Stimulated activated naive CD8-positive, alpha-beta T cell treated with anti-CD3 and anti-CD28 coated beads, Interleukin-15, Interleukin-2, amounts not matched to agents 100 ng/mL and 50 ng/mL, for 24 hours (primary cell): ENCODE results near the gene TGFBR3L.

Experiments
- H3K27ac Mint-ChIP-seq: one replicate; pipeline ENCODE4 v1.8.0; 2021; ENCODE audit warnings: mild to moderate bottlenecking, mixed read lengths
- H3K27me3 Mint-ChIP-seq: one replicate; pipeline ENCODE4 v1.8.0; 2021; ENCODE audit warnings: mixed read lengths
- H3K36me3 Mint-ChIP-seq: one replicate; pipeline ENCODE4 v1.8.0; 2021; ENCODE audit warnings: low read depth, mixed read lengths
- H3K4me1 Mint-ChIP-seq: one replicate; pipeline ENCODE4 v1.8.0; 2021; ENCODE audit warnings: low read depth, mixed read lengths
- H3K4me3 Mint-ChIP-seq: one replicate; pipeline ENCODE4 v1.8.0; 2021; ENCODE audit warnings: mild to moderate bottlenecking, mixed read lengths
- H3K9me3 Mint-ChIP-seq: one replicate; pipeline ENCODE4 v1.8.0; 2021; ENCODE audit warnings: mixed read lengths

Gene TGFBR3L

GRCh38 chr19:7907122-7907521, 7.5 kb upstream of the TGFBR3L start:
- no peak overlapping the region for H3K4me3 Mint-ChIP-seq
- H3K9me3 Mint-ChIP-seq = no peaks in the 10 kb centered on the region
- peaks cover 27% of the 10 kb centered on the region for H3K4me1 Mint-ChIP-seq
- H3K27me3 Mint-ChIP-seq = no peaks in the 10 kb centered on the region
- no peak overlapping the region for H3K27ac Mint-ChIP-seq
- peaks cover 11% of the 10 kb centered on the region for H3K36me3 Mint-ChIP-seq

GRCh38 chr19:7907544-7907943, 7.1 kb upstream of the TGFBR3L start:
- Mint-ChIP-seq H3K4me1 (peaks cover 24% of the 10 kb centered on the region), H3K4me3 (no peak overlapping the region), H3K27ac (no peak overlapping the region), H3K36me3 (peaks cover 12% of the 10 kb centered on the region), H3K27me3 (no peaks in the 10 kb centered on the region), H3K9me3 (no peaks in the 10 kb centered on the region)

DNA sequence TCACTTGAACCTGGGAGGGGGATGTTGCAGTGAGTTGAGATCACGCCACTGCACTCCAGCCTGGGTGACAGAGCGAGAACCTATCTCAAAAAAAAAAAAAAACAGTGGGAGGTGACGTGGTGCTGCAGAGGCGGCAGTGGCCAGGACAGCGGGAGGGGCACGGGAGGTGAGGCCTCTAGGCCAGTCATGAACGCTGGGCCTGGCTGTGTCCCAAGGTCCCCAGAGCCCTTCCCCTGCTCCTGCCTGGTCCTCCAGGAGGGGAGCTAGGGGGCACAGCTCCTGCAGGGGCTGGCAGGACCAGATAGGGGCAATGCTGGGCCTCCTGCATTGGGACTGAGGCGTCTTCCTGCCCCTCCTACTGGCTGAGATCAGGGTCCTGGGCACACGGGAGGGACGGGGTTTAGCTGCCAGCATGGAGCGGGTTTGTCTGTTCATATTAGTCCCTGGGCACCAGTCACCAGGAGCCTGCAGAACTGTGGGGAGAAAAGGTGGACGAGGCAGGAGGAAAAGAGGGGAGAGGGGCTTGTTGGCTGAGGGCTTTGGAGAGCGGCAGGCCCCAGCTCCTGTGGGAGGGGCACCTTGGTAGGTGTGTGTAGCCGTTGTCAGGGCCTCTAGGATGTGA, 6.4 kb upstream of the TGFBR3L start:
- Mint-ChIP-seq H3K4me3 (no peak overlapping the region), H3K36me3 (peaks cover 17% of the 10 kb centered on the region), H3K4me1 (peaks cover 18% of the 10 kb centered on the region), H3K27ac (no peak overlapping the region), H3K9me3 (no peaks in the 10 kb centered on the region), H3K27me3 (no peaks in the 10 kb centered on the region)

- H3K4me1 Mint-ChIP-seq = peaks cover 13% of the 10 kb centered on the region
- no peaks in the 10 kb centered on the region for H3K27me3 Mint-ChIP-seq
- no peaks in the 10 kb centered on the region for H3K9me3 Mint-ChIP-seq
- H3K36me3 Mint-ChIP-seq = peaks cover 17% of the 10 kb centered on the region
- no peak overlapping the region for H3K27ac Mint-ChIP-seq
- H3K4me3 Mint-ChIP-seq = no peak overlapping the region
These were observed 5.7 kb upstream of the TGFBR3L start for GRCh38 chr19:7908742-7909461.

DNA sequence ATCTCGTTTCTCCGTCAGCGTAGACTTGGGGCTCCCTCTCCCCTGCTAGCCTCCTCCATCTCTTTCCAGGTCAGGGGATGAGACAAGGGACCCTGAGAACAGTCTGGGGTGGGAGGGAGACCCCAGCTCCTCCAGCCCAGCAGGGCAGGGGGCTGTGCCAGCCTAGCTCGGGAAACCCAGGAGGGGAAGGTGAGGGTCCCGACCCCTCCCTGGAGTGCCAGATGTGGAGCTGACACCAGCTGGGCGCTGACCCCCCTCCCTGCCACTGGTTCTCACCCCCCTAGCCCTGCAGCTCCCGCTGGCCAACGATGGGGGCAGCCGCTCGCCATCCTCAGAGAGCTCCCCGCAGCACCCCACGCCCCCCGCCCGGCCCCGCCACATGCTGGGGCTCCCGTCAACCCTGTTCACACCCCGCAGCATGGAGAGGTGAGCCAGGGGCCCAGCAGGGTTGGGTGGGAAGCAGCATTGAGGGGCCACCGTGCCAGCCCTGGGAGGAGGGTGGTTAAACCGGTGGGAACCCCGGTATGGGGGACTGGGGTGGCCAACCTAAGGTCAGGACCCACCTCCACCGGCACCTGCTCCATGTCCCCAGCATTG, 5.1 kb upstream of the TGFBR3L start:
- Mint-ChIP-seq H3K4me3 (no peak overlapping the region), H3K27me3 (peaks cover 2% of the 10 kb centered on the region), H3K36me3 (peaks cover 17% of the 10 kb centered on the region), H3K4me1 (peaks cover 11% of the 10 kb centered on the region), H3K9me3 (no peaks in the 10 kb centered on the region), H3K27ac (no peak overlapping the region)

DNA sequence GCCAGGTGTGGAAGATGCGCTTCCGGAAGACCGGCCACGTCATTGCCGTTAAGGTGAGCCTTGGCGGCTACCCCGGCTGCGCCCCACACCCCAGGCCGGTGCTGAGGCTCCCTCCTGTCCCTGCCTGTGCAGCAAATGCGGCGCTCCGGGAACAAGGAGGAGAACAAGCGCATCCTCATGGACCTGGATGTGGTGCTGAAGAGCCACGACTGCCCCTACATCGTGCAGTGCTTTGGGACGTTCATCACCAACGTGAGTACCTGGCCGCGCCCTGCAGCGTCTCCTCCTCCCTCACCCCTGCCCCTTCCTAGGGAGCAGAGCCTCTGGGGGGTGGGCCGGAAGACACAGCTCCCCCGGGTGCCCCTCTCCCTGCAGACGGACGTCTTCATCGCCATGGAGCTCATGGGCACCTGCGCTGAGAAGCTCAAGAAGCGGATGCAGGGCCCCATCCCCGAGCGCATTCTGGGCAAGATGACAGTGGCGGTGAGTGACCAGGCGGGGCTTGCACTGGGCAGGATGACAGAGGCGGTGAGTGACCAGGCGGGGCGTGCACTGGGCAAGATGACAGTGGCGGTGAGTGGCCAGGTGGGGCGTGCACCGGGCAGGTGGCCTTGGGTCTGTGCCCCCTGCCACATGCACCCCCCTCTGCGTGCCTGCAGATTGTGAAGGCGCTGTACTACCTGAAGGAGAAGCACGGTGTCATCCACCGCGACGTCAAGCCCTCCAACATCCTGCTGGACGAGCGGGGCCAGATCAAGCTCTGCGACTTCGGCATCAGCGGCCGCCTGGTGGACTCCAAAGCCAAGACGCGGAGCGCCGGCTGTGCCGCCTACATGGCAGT, 4.1 kb upstream of the TGFBR3L start:
- no peaks in the 10 kb centered on the region for H3K9me3 Mint-ChIP-seq
- H3K27ac Mint-ChIP-seq = no peak overlapping the region
- H3K4me1 Mint-ChIP-seq = peaks cover 5% of the 10 kb centered on the region
- no peak overlapping the region for H3K4me3 Mint-ChIP-seq
- peaks cover 12% of the 10 kb centered on the region for H3K27me3 Mint-ChIP-seq
- peaks cover 17% of the 10 kb centered on the region for H3K36me3 Mint-ChIP-seq

GRCh38 chr19:7911508-7912143, 3.0 kb upstream of the TGFBR3L start:
- Mint-ChIP-seq H3K9me3 (no peaks in the 10 kb centered on the region), H3K4me3 (no peak overlapping the region), H3K4me1 (peaks cover 7% of the 10 kb centered on the region), H3K36me3 (peaks cover 17% of the 10 kb centered on the region), H3K27ac (no peak overlapping the region), H3K27me3 (peaks cover 16% of the 10 kb centered on the region)

DNA sequence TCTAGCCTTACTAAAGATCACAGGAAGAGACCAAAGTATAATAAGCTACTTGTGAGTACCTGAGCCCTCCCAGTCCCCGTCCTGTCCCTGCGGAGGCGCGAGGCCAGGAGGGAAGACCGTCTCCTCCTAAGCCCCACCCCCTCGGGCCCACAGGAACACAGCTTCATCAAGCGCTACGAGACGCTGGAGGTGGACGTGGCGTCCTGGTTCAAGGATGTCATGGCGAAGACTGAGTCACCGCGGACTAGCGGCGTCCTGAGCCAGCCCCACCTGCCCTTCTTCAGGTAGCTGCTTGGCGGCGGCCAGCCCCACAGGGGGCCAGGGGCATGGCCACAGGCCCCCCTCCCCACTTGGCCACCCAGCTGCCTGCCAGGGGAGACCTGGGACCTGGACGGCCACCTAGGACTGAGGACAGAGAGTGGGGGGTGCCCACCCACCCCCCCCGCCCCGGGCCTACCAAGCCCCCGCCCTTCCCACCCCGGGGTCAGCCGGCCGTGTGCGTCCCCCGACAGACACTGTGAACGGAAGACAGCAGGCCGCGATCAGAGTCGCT, 2.4 kb upstream of the TGFBR3L start:
- no peak overlapping the region for H3K27ac Mint-ChIP-seq
- H3K9me3 Mint-ChIP-seq = no peaks in the 10 kb centered on the region
- no peak overlapping the region for H3K4me3 Mint-ChIP-seq
- peaks cover 11% of the 10 kb centered on the region for H3K4me1 Mint-ChIP-seq
- H3K27me3 Mint-ChIP-seq = peaks cover 20% of the 10 kb centered on the region
- H3K36me3 Mint-ChIP-seq = peaks cover 17% of the 10 kb centered on the region

DNA sequence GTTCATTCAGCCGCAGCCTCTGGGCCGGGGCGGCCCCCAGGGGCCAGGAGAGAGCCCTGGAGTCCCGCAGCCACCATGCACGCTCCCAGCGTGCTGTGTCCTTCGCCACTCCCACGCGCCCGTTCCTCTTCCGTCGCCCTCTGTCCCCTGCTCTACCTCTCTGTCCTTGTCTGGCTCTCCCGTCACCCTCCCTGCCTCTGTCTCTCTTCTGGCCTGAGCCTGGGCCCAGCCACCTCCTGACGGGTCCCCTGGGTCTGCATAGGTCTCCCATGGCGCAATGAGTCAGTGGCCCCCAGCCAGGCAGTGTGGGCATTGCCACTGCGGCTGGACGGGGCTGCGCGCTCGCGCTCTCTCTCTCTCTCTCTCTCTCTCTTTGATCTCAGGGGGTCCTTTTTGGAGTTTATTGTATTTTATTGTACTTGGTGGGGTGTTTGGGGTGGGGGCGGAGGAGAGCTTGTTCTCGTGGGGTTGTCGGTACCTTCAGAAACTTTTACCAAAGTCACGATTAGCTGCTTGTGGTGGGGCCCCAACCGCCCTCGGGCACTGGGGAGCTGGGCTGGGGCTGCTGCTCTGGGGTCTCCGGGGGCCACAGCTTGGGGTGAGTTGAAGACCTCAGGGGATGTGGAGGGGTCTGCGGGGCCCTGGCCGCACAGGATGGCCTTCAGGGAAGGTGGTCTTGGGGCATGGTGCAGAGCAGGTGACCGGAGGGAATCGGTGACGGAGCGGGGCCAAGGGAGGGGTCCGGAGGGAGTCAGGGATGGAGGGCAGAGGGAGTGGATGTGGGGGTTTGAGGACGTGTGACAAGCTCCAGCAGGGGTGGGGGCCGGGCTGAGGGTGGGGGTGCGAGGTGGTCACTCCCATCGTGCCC, 1.7 kb upstream of the TGFBR3L start:
- H3K4me3 Mint-ChIP-seq = no peak overlapping the region
- H3K27me3 Mint-ChIP-seq = peaks cover 21% of the 10 kb centered on the region
- no peaks in the 10 kb centered on the region for H3K9me3 Mint-ChIP-seq
- H3K4me1 Mint-ChIP-seq = peaks cover 13% of the 10 kb centered on the region
- H3K36me3 Mint-ChIP-seq = peaks cover 17% of the 10 kb centered on the region
- no peak overlapping the region for H3K27ac Mint-ChIP-seq

GRCh38 chr19:7913652-7914051, 978 bp upstream of the TGFBR3L start:
- Mint-ChIP-seq H3K4me3 (no peak overlapping the region), H3K9me3 (no peaks in the 10 kb centered on the region), H3K4me1 (peaks cover 20% of the 10 kb centered on the region), H3K27me3 (peaks cover 28% of the 10 kb centered on the region), H3K36me3 (peaks cover 17% of the 10 kb centered on the region), H3K27ac (no peak overlapping the region)

- H3K27ac Mint-ChIP-seq = no peak overlapping the region
- peaks cover 20% of the 10 kb centered on the region for H3K4me1 Mint-ChIP-seq
- H3K9me3 Mint-ChIP-seq = no peaks in the 10 kb centered on the region
- H3K36me3 Mint-ChIP-seq = peaks cover 17% of the 10 kb centered on the region
- peaks cover 28% of the 10 kb centered on the region for H3K27me3 Mint-ChIP-seq
- H3K4me3 Mint-ChIP-seq = no peak overlapping the region
These were observed 531 bp upstream of the TGFBR3L start for GRCh38 chr19:7914099-7914498.

DNA sequence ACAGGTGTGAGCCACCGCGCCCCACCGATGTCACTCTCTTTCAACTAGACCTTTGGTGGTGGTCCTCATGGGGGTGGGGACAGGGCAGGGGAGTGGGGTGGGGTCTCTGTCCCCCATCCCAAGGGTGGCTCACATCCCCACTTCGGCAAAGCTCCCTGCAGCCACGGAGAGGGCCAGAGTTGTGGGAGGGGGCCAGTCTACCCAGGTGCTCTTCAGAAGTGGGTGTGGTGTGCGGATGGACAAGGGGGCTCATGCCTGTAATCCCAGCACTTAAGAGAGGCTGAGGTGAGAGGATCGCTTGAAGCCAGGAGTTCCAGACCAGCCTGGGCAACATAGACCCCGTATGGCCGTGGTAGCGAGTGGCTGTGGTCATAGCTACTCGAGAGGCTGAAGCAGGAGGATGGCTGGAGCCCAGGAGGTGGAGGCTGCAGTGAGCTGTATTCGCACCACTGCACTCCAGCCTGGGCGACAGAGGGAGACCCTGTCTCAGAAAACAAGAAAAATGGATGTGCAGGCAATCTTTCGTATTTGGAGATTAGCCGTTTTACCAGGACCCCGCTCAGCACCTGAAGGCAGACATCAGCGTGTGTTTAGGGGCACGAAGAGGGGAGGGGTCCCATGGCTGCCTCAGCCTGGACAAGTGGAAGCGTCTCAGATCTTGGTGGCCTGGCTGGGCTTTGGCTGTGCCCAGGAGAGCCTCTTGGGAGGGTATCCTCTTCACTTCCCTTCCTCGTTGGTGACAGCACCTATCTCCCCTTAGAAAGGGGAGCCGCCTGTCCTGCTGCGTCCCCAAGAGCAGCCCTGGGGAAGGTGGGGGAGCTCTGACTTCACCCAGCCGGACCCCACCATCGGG, 846 bp downstream of the TGFBR3L start:
- H3K27me3 Mint-ChIP-seq = peaks cover 33% of the 10 kb centered on the region
- H3K9me3 Mint-ChIP-seq = no peaks in the 10 kb centered on the region
- H3K27ac Mint-ChIP-seq = no peak overlapping the region
- peaks cover 15% of the 10 kb centered on the region for H3K36me3 Mint-ChIP-seq
- peaks cover 28% of the 10 kb centered on the region for H3K4me1 Mint-ChIP-seq
- peak overlapping the region; percentile 52 for H3K4me3 Mint-ChIP-seq
